ENCODE data around the gene LRRK1. TPM values are rescaled to one million over a fixed set of nuclear protein-coding genes. Genes with fewer than 3 reads are reported as not detected.
A peak's percentile ranks its signal among the peaks of the same experiment; 100 is the strongest.

The LRRK1 gene
- total RNA-seq, 1 experiment from 2014 or later = 10.4 TPM

GRCh38 chr15:100887211-100887913, 31.8 kb upstream of the LRRK1 start:
- DNase-seq = no peak

GRCh38 chr15:100889385-100890050, 29.6 kb upstream of the LRRK1 start:
- no peak overlapping the region for H3K4me3 ChIP-seq
- peaks cover 98% of the 10 kb centered on the region for H3K36me3 ChIP-seq
- H3K27me3 ChIP-seq = no peaks in the 10 kb centered on the region
- no peaks in the 10 kb centered on the region for H3K9me3 ChIP-seq
- peak; percentile 86 for DNase-seq

More at GRCh38 chr15:100887211-100887913, 31.8 kb upstream of the LRRK1 start:
- Histone ChIP-seq H3K27me3 (no peaks in the 10 kb centered on the region), H3K9me3 (no peaks in the 10 kb centered on the region), H3K36me3 (peaks cover 98% of the 10 kb centered on the region), H3K4me3 (no peak overlapping the region)

GRCh38 chr15:100890051-100890720, 29.0 kb upstream of the LRRK1 start:
- Histone ChIP-seq H3K36me3 (peaks cover 98% of the 10 kb centered on the region), H3K9me3 (no peaks in the 10 kb centered on the region), H3K27me3 (no peaks in the 10 kb centered on the region), H3K4me3 (no peak overlapping the region)
- no peak for DNase-seq

GRCh38 chr15:100890850-100891249, 28.3 kb upstream of the LRRK1 start:
- peaks cover 97% of the 10 kb centered on the region for H3K36me3 ChIP-seq
- no peak for DNase-seq
- no peaks in the 10 kb centered on the region for H3K27me3 ChIP-seq
- no peaks in the 10 kb centered on the region for H3K9me3 ChIP-seq
- no peak overlapping the region for H3K4me3 ChIP-seq

GRCh38 chr15:100891307-100892012, 27.7 kb upstream of the LRRK1 start:
- H3K9me3 ChIP-seq = no peaks in the 10 kb centered on the region
- H3K27me3 ChIP-seq = no peaks in the 10 kb centered on the region
- peaks cover 97% of the 10 kb centered on the region for H3K36me3 ChIP-seq
- DNase-seq = no peak
- no peak overlapping the region for H3K4me3 ChIP-seq

- no peak for DNase-seq
- no peaks in the 10 kb centered on the region for H3K9me3 ChIP-seq
- H3K36me3 ChIP-seq = peaks cover 97% of the 10 kb centered on the region
- H3K27me3 ChIP-seq = no peaks in the 10 kb centered on the region
- H3K4me3 ChIP-seq = no peak overlapping the region
Measured at GRCh38 chr15:100892013-100892355, 27.2 kb upstream of the LRRK1 start.

- Histone ChIP-seq H3K27me3 (no peaks in the 10 kb centered on the region), H3K36me3 (peaks cover 98% of the 10 kb centered on the region), H3K4me3 (no peak overlapping the region), H3K9me3 (no peaks in the 10 kb centered on the region)
- no peak for DNase-seq
Measured at GRCh38 chr15:100893261-100893963, 25.7 kb upstream of the LRRK1 start.

GRCh38 chr15:100893964-100894295, 25.2 kb upstream of the LRRK1 start:
- no peak for DNase-seq
- H3K9me3 ChIP-seq = no peaks in the 10 kb centered on the region
- peaks cover 98% of the 10 kb centered on the region for H3K36me3 ChIP-seq
- no peak overlapping the region for H3K4me3 ChIP-seq
- H3K27me3 ChIP-seq = no peaks in the 10 kb centered on the region

GRCh38 chr15:100895721-100896120, 23.4 kb upstream of the LRRK1 start:
- Histone ChIP-seq H3K9me3 (no peaks in the 10 kb centered on the region), H3K27me3 (no peaks in the 10 kb centered on the region), H3K4me3 (no peak overlapping the region), H3K36me3 (peaks cover 98% of the 10 kb centered on the region)
- DNase-seq = no peak

GRCh38 chr15:100897221-100898151, 21.7 kb upstream of the LRRK1 start:
- H3K4me3 ChIP-seq = no peak overlapping the region
- no peak for DNase-seq
- peaks cover 98% of the 10 kb centered on the region for H3K36me3 ChIP-seq
- H3K9me3 ChIP-seq = no peaks in the 10 kb centered on the region
- no peaks in the 10 kb centered on the region for H3K27me3 ChIP-seq

GRCh38 chr15:100898152-100898490, 21.0 kb upstream of the LRRK1 start:
- Histone ChIP-seq H3K9me3 (no peaks in the 10 kb centered on the region), H3K4me3 (no peak overlapping the region), H3K36me3 (peaks cover 97% of the 10 kb centered on the region), H3K27me3 (no peaks in the 10 kb centered on the region)
- no peak for DNase-seq

- no peaks in the 10 kb centered on the region for H3K9me3 ChIP-seq
- H3K27me3 ChIP-seq = no peaks in the 10 kb centered on the region
- no peak overlapping the region for H3K4me3 ChIP-seq
- no peak for DNase-seq
- H3K36me3 ChIP-seq = peaks cover 97% of the 10 kb centered on the region
Measured at GRCh38 chr15:100898661-100899462, 20.3 kb upstream of the LRRK1 start.

- Histone ChIP-seq H3K36me3 (peaks cover 95% of the 10 kb centered on the region), H3K27me3 (no peaks in the 10 kb centered on the region), H3K4me3 (no peak overlapping the region), H3K9me3 (no peaks in the 10 kb centered on the region)
- DNase-seq = no peak
Measured at GRCh38 chr15:100899601-100900000, 19.6 kb upstream of the LRRK1 start.

- DNase-seq = no peak
- Histone ChIP-seq H3K36me3 (peaks cover 97% of the 10 kb centered on the region), H3K27me3 (no peaks in the 10 kb centered on the region), H3K4me3 (no peak overlapping the region), H3K9me3 (no peaks in the 10 kb centered on the region)
Measured at GRCh38 chr15:100900136-100900794, 18.9 kb upstream of the LRRK1 start.

GRCh38 chr15:100900795-100901169, 18.4 kb upstream of the LRRK1 start:
- Histone ChIP-seq H3K9me3 (no peaks in the 10 kb centered on the region), H3K4me3 (no peak overlapping the region), H3K27me3 (no peaks in the 10 kb centered on the region), H3K36me3 (peaks cover 97% of the 10 kb centered on the region)
- no peak for DNase-seq

All from MG63 (cell line).